GM18951 (cell line): ENCODE data around the gene MARK3.

ENCODE experiments used
- POLR2A ChIP-seq: IDR thresholded peaks from 4 replicates; pipeline ENCODE4 v1.6.1; 2011; ENCODE audit warnings: mild to moderate bottlenecking; ENCODE audit not compliant: insufficient read length, insufficient read depth; ENCODE audit errors: extremely low read depth
- in situ Hi-C: fragments of 300-500 bp; cut with MboI; formaldehyde crosslinking; loops from one replicate; pipeline ENCODE4 v1.12.0; 2022; ENCODE audit warnings: low sequenced_read_pairs, mixed read lengths, inconsistent platforms; ENCODE audit not compliant: unreplicated experiment

The MARK3 gene

DNA sequence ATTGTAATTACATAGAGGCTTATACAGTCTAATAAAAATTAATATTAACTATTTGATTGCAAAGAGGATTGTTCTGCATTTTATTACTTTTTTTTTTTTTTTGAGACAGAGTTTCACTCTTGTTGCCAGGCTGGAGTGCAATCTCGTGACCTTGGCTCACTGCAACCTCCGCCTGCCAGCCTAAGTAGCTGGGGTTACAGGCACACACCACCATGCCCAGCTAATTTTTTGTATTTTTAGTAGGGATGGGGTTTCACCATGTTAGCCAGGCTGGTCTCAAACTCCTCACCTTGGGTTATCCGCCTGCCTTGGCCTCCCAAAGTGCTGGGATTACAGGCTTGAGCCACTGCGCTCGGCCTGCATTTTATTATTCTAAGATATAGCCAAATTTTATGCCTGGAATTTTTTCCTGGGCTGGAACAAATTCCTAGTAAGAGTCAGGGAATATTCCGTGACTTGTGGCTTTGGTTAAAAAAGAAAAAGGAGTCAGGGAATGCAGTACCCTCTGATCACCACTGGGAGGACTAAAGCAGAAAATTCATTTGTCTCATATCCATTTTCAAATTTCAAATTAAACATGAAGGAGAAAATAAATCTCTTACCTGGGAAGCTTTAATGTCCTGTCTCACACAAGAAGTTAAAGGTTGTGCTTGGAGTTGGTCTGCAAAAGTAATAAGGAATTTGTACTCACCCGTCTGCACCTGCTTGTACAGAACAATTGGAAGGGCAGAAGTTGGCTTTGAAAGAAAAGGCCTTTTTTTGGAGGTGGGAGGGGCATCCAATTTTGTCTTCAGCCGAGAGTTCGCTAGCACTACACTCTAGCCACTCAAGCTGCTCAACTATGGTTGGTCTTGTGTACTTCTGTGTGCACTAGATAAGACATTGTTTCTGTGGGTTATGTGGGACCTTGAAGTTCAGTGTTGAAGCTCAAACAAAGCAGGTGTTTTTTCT is 8.7 kb downstream of the MARK3 start:
- no peak for TF ChIP-seq POLR2A
- in situ Hi-C loops, result no loop called here

DNA sequence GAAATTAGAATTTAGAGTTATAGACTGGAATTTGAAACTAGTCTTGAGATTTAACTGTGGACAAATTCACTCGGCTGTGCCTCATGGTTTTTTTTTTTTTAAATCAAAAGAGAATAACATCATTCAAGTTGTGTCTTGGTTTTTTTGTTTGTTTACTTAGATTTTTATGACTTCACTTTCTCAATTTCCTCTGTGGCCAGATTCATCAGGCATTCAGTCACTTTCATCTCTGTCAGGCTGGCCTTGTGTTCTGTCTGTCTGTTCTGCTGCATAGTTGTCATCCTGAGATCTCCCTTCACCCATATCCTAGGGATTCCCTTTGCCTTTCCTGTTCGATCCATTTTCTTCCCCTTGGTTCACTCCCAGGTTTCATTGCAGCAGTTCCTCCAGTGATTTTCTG is 10.0 kb downstream of the MARK3 start:
- no peak for TF ChIP-seq POLR2A
- in situ Hi-C loops, result no loop called here

DNA sequence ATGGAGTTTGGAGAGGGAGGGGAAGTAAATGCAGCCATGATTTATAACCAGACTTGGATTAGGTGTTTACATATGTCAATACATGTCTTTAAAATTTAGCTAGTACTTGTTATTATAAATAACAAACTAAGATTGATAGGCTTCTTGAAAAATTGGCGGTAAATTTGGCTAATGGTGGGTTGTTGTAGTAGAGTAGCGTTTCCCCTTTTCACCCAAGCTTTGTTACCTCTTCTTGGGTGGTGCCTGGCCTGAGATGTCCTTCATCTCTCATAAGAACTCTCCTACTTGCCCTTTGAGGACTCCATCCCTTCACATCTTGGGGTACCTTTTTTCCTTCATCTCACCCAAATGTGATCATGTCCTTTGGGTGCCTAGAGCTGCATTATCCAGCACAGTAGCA is 11.2 kb downstream of the MARK3 start:
- TF ChIP-seq POLR2A, result no peak
- in situ Hi-C loops, result no loop called here

DNA sequence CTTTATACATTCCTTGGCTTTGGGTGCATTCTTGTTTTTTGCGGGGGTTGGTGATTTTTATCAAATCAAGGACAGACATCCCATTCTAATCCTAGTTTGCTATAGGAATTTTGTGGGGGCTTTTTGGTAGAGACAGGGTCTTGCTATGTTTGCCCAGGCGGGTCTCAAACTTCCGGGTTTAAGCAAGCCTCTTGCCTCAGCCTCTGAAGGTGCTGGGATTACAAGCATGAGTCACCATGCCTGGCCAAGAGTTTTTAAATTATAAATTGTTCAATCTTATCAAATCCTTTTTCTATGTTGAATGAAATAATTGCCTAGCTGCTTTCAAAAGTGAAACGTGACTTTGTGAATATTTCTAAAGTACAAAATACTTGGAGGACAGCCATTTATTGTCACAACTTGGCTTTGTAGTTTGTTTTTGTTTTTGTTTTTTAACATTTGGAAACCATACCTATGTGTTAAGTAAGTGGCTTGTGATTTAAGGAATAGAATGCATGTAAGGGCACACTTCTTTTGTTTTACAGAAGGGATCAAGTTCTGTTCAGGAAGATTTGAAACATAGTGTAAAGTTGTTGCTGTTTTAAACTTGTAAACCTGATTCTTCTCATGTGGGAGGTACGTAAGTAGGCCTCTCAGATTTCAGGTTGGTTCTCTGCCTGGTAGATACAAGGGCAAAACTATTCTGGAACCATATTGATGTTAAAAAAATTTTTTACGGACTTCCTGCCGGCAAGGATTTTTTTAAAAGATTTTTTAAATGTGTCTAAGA is 13.4 kb downstream of the MARK3 start:
- no peak for TF ChIP-seq POLR2A
- in situ Hi-C loops, result no loop called here

DNA sequence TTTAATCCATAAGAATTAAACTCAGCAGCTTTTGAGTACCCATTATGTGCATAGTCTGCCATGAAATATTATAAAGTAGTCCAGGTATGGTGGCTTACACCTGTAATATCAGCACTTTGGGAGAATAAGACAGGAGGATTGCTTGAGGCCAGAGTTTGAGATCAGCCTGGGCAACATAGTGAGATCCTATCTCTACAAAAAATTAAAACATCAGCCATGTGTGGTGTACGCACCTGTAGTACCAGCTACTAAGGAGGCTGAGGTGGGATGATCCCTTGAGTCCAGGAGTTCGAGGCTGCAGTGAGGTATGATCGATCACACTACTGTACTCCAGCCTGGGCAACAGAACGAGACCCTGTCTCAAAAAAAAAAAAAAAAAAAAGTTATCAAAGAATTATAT is 15.3 kb downstream of the MARK3 start:
- no peak for TF ChIP-seq POLR2A
- in situ Hi-C loops, result no loop called here

DNA sequence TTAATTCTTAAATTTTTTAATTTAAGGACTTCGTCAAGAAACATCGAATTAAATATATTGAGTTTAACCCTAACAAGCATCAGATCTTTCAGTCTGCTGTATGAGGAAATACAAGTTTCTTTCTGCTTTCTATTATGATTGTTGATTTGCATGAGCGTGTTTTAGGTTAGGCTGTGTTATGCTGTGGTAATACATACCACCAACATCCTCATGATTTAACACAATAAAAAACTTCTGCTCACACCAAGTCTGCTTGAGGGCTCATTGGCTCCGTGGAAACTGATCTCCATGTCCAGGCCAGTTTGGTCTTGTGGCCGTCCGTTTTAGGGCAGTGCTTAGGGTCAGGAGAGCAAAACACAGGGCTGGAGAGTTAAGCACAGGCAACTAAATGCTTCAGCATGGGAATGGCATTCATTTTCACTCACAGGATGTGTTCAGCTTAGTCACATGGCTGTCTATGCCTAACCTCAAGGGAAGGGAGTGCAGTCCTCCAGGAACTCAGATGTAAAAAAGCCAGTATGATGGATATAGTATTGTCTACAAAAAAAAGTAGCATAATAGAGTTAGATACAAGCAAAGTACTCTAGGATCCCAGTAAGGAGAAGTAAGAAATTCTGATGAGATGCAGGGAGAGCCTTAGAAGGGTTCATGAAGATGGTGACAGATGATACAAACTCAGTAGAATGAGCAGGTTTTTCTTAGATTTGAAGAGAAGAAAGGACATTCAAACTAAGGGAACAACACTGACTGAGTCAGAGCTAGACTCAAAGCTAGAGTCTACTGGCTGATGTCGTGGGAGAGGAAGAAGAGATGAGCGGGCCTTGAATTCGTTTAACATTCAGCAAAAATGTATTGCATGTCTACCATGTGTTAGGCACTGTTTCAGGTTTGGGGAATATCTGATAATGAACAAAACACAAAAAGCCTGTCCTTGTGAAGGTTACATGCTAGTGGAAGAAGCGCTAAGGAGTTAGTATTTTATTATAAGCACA is 16.3 kb downstream of the MARK3 start:
- no peak for TF ChIP-seq POLR2A
- in situ Hi-C loops, result no loop called here

DNA sequence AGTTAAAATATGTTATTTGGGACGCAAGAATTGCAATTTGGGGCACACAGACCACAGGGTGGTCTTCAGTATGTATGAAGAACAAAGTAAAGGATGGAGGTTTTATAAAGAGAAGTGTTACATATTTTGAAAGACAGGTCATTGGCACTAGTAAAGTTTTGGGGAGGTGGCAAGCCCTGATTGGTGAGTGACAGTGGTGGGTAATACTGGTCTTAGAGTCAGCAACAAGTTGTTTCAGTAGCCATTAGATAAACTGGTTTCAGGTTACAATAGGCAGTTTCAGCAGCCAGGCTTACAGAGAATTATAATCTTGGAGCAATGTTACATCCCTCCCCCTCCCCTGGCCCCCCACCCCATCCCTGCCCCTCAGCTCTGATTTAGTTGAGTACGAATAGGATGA is 17.5 kb downstream of the MARK3 start:
- TF ChIP-seq POLR2A, result no peak
- in situ Hi-C loops, result no loop called here

DNA sequence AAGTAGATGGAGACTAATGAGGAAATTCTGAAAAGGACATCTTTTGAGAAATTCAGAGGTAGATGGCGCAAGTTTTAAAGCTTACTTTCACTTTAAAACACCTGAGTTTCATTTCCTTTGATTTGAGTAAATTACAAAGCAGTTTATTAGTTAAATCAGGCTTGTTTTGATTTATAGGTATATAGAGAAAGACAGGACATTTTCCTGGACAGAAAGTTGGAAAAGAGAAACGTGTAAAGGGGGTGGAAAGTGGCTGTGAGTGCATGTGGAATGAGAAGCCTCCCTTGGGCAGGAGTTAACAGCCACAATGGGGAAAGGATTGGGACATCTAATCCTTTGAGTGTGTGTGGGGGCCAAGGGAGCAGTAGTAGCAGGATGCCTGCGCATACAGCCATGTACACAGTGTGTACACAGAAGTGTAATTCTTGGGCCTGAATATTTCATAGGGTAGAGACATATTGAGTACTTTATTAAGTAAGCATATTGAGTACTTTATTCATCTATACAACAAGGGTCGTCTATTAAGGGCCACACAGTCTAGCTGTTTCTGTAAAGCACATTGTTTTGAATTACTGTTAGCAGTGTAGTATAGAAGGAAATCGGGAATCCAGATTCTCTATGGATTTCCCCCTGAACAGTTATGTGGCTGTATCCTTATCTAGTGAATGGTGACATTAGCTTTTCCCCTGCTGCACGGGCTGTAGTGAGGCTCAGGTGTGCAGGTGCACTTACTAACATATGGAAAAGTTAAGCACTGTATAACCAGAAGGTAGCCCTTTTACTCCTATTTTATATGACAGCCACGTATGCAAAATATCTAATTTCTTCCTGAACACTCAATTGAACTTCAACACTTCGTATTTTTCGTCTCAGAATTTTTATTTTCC is 19.1 kb downstream of the MARK3 start:
- TF ChIP-seq POLR2A, result no peak
- in situ Hi-C loops, result no loop called here

DNA sequence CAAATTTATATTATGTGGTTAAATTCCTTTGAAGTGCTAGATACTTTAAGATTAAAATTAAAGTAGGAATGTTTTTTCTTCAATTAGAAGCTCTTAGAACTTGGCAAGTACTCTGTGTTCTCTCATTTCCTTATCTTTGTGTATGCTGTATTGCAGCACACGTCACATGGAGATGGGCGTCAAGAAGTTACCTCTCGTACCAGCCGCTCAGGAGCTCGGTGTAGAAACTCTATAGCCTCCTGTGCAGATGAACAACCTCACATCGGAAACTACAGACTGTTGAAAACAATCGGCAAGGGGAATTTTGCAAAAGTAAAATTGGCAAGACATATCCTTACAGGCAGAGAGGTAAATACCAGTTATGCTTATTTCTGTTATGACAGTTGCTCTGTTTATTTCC is 19.7 kb downstream of the MARK3 start:
- no peak for TF ChIP-seq POLR2A
- in situ Hi-C loops, result no loop called here

DNA sequence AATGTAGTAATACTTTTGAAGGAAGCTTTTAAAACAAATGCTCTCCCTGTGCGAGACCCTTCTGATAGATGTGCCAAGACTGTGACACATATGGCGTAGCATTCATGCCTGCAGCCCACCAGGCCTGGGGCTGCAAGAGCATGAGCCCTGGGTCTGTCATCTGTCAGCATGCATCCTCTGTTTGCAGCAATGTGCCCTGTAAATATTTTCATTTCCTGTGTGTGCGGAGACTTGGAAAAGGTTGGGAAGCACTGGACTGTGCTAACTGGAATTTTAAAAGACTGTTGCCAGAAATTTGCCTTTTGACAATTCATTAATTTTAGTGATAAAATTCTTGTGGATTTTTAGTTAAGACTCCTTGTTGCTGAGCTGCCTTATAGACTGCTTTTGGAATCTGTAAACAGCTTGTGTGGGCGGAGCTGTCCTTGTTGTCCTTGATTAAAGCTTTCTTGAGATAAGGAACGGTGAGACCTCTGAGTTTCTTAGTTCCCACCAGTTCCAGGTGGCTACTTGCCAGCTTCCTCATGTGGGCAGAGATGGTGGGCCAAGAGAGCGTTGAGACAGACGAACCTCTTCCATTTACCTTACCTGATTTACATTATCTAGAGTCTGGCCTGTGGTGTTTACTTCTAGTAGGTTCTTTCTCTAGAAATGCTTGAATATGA is 23.4 kb downstream of the MARK3 start:
- in situ Hi-C loops, result no loop called here
- no peak for TF ChIP-seq POLR2A

DNA sequence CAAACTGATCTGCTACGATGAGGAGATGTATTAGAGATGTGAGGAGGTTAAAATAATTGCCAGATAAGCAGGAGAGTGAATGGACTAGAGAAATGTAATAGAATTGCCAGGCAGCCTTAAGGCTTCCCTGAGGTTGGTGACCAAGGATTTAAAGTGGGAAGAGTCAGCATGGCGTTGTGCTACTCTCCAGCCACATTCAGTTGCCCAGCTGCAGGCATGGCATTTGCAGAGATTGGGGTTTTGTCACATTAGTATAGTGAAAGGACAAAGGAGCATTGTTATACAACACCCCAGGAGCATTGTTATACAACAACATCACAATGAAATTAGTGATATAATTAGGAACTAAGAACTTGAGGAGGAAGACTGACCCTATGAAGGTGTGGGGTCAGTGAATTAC is 31.7 kb downstream of the MARK3 start:
- no peak for TF ChIP-seq POLR2A
- in situ Hi-C loops, result no loop called here

DNA sequence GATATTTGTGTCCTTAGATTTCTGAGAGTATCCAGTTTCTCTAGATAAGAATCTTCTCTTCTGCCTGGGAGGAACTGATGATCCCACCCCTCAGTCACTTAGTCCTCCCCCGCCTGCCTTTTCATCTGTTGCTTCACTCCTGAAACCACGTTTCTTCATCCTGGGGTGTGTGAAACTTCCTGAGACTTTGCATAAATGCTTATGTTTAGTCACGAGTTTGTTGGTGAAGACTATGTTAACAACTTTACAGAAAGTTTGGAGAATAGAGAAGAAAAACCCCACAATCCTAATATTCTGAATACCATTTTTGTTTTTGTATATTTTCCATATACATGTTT is 33.2 kb downstream of the MARK3 start:
- TF ChIP-seq POLR2A, result no peak
- in situ Hi-C loops, result no loop called here

DNA sequence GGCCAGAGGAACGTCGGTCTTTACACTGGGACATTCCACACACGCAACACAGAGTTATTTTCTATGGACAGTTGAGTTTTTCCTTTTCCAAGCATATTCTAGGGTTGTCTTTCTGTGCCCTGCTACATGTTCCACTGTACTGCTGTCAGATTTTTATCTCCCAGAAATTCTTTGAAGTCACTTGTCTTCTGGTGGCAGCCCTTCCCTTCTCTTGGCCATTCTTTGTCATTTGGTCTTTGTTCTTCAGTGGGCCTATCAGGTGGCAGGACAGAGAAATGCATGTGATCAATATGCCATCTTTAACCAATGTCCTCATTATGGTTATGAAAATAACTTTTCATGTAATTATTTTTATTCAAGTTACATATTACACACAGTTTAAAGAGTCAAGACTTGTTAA is 36.3 kb downstream of the MARK3 start:
- in situ Hi-C loops, result no loop called here
- no peak for TF ChIP-seq POLR2A
